GM12878 (cell line): Measurements from ENCODE around the gene CLDN15. TPM values are rescaled to one million over a fixed set of nuclear protein-coding genes. Genes with fewer than 3 reads are reported as not detected.

Experiments
- ATAC-seq: fragments of 200-7000 bp; cut with Tn5 transposase; 3 replicates; pipeline ENCODE4 v1.9.1; 2020; ENCODE audit warnings: mild to moderate bottlenecking, moderate library complexity
- BruUV-seq: library from RNA; stranded (reverse); fragments of 400-500 nt; replicated peaks from 2 replicates; lab custom pipeline; 2021; lab: Mats Ljungman, UMichigan
- CTCF ChIA-PET: fragments of 300-600 bp; sonication (Branson Sonifier 250); formaldehyde crosslinking; extraction: SDS; loops from one replicate; lab custom pipeline; 2021; ENCODE audit warnings: inconsistent platforms; lab: Yijun Ruan, JAX
- POLR2A ChIA-PET: fragments of 350-600 bp; formaldehyde crosslinking; extraction: SDS; loops from one replicate; lab custom pipeline; 2021; ENCODE audit warnings: inconsistent platforms; lab: Charles Lee
- RAD21 ChIA-PET: fragments of 300-600 bp; sonication (Branson Sonifier 250); formaldehyde crosslinking; loops from one replicate; lab custom pipeline; 2023; ENCODE audit warnings: antibody characterized with exemption; ENCODE audit not compliant: unreplicated experiment; lab: Charles Lee
- SMC1A ChIA-PET: fragments of 300-600 bp; sonication (Branson Sonifier 250); formaldehyde crosslinking; loops from one replicate; lab custom pipeline; 2023; ENCODE audit not compliant: unreplicated experiment, uncharacterized antibody; lab: Charles Lee
- DNase-seq: peaks from one replicate; pipeline ENCODE4 v3.0.0-alpha.2; 2011; ENCODE audit warnings: low read depth, low spot score
- FAIRE-seq: peaks from 3 replicates; lab custom pipeline; 2011; peaks lifted over from hg19 to GRCh38; lab: Jason Lieb, UNC
- H2AFZ ChIP-seq: 2 replicates; pipeline ENCODE4 v1.6.0; 2011; ENCODE audit warnings: low read depth, low read length, control low read depth; ENCODE audit not compliant: control insufficient read depth
- H3K27ac ChIP-seq: 2 replicates; pipeline ENCODE4 v1.5.1; 2011; ENCODE audit warnings: control low read depth; ENCODE audit not compliant: control insufficient read depth, insufficient read depth
- H3K27me3 ChIP-seq, 2 experiments: replicated peaks in 1 of 2; 2 replicates each; pipeline versions ENCODE4 v1.6.0 to v1.6.1; 2011; ENCODE audit warnings: low read length in 1 of 2; ENCODE audit not compliant: control insufficient read depth in 2 of 2, insufficient read depth in 2 of 2
- H3K36me3 ChIP-seq, 2 experiments: 2 replicates each; pipeline ENCODE4 v1.5.1; 2011; ENCODE audit warnings: low read length in 1 of 2; ENCODE audit not compliant: control insufficient read depth in 2 of 2, insufficient read depth in 2 of 2
- H3K4me1 ChIP-seq: 2 replicates; pipeline ENCODE4 v1.6.1; 2011; ENCODE audit warnings: mild to moderate bottlenecking, low read length, moderate library complexity, mixed read lengths; ENCODE audit not compliant: control insufficient read depth, insufficient read depth
- H3K4me2 ChIP-seq: 2 replicates; pipeline ENCODE4 v1.6.0; 2011; ENCODE audit warnings: control low read depth; ENCODE audit not compliant: control insufficient read depth, insufficient read depth
- H3K4me3 ChIP-seq: fragments of 200-600 bp; sonication (generic); 2 replicates; pipeline ENCODE4 v1.5.1; 2016
- H3K79me2 ChIP-seq: 2 replicates; pipeline ENCODE4 v1.6.0; 2011; ENCODE audit warnings: low read length; ENCODE audit not compliant: control insufficient read depth, insufficient read depth
- H3K9ac ChIP-seq: 2 replicates; pipeline ENCODE4 v1.8.0; 2011; ENCODE audit warnings: low read length, control low read depth, mixed read lengths; ENCODE audit not compliant: control insufficient read depth, insufficient read depth
- H3K9me3 ChIP-seq: replicated peaks from 3 replicates; pipeline ENCODE4 v1.5.1; 2011; ENCODE audit warnings: mild to moderate bottlenecking, low read length; ENCODE audit not compliant: control insufficient read depth, insufficient read depth
- H4K20me1 ChIP-seq: 2 replicates; pipeline ENCODE4 v1.6.0; 2011; ENCODE audit not compliant: control insufficient read depth, insufficient read depth
- CBX3 ChIP-seq: fragments of 200-600 bp; sonication (generic); IDR thresholded peaks from 2 replicates; pipeline ENCODE4 v1.6.1; 2016; ENCODE audit warnings: low read depth, borderline replicate concordance
- CEBPZ ChIP-seq: fragments of 150-350 bp; IDR thresholded peaks from 2 replicates; pipeline ENCODE4 v1.6.1; 2016; ENCODE audit warnings: low read depth, low read length
- JUND ChIP-seq: IDR thresholded peaks from 2 replicates; pipeline ENCODE4 v1.6.1; 2012; ENCODE audit warnings: low read depth, mild to moderate bottlenecking, low read length, improper control_type of control experiment, moderate library complexity
- KDM1A ChIP-seq: fragments of 200-600 bp; sonication (generic); IDR thresholded peaks from 2 replicates; pipeline ENCODE4 v1.6.1; 2016; ENCODE audit warnings: borderline replicate concordance
- MTA3 ChIP-seq: IDR thresholded peaks from 2 replicates; pipeline ENCODE4 v1.6.1; 2012; ENCODE audit warnings: low read length, inconsistent platforms, borderline replicate concordance
- NFXL1 ChIP-seq: fragments of 450-650 bp; IDR thresholded peaks from 2 replicates; pipeline ENCODE4 v1.6.1; 2017; ENCODE audit warnings: antibody characterized with exemption, mild to moderate bottlenecking, borderline replicate concordance
- POLR2AphosphoS2 ChIP-seq: IDR thresholded peaks from 2 replicates; pipeline ENCODE4 v1.6.1; 2011; ENCODE audit warnings: low read depth, mild to moderate bottlenecking, low read length, improper control_type of control experiment, moderate library complexity
- RELB ChIP-seq: fragments of 450-650 bp; IDR thresholded peaks from 2 replicates; pipeline ENCODE4 v1.6.1; 2017; ENCODE audit warnings: low read depth, mild to moderate bottlenecking, moderate library complexity
- RFX5 ChIP-seq: IDR thresholded peaks from 2 replicates; pipeline ENCODE4 v1.6.1; 2011; ENCODE audit warnings: low read depth, low read length, improper control_type of control experiment
- STAT3 ChIP-seq: IDR thresholded peaks from 2 replicates; pipeline ENCODE4 v1.6.1; 2011; ENCODE audit warnings: low read depth, low read length, improper control_type of control experiment
- ZBTB40 ChIP-seq: fragments of 450-650 bp; IDR thresholded peaks from 2 replicates; pipeline ENCODE4 v1.6.1; 2016; ENCODE audit warnings: mild to moderate bottlenecking, moderate library complexity, borderline replicate concordance
- ZZZ3 ChIP-seq: IDR thresholded peaks from 2 replicates; pipeline ENCODE4 v1.6.1; 2011; ENCODE audit warnings: low read depth; ENCODE audit not compliant: control insufficient read depth, insufficient read length
- WGBS: methylation state at CpG from one replicate; pipeline ENCODE4 v1.1.6; 2016; ENCODE audit warnings: low lambda C conversion rate; ENCODE audit not compliant: insufficient replicate concordance, insufficient coverage; ENCODE audit errors: missing lambda C conversion rate; 5-methylcytosine and 5-hydroxymethylcytosine counted together
- in situ Hi-C: fragments of 300-500 bp; cut with MboI; formaldehyde crosslinking; loops from 9 replicates; pipeline ENCODE4 v1.14.3; 2018; ENCODE audit warnings: mixed read lengths
- intact Hi-C: fragments of 100-400 bp; cut with micrococcal nuclease; formaldehyde crosslinking; loops from one replicate; pipeline ENCODE4 v1.14.2; 2022; ENCODE audit not compliant: unreplicated experiment
- polyA plus RNA-seq, 11 experiments: library from polyadenylated mRNA; depleted of rRNA in 4 of 11; unstranded in 6 of 11; stranded (reverse) in 5 of 11; fragments of >200 nt; fragmentation: Nextera tagmentation in 4 of 11; fragmentation: Illumina TruSeq in 1 of 11; extraction: Ambion mirVana in 4 of 11; extraction: Trizol in 1 of 11; gene quantifications; 1 replicate in 1 of 11; 2 replicates in 10 of 11; pipeline versions ENCODE4 v1.2.1 to v1.2.3, GENCODE V29; 2011 to 2016; ENCODE audit warnings: inconsistent platforms in 2 of 11, missing spikeins in 2 of 11, low read depth in 1 of 11
- total RNA-seq, 4 experiments: library from RNA; depleted of rRNA in 3 of 4; stranded (reverse); fragments of >200 nt in 3 of 4; fragmentation: Illumina TruSeq in 1 of 4; extraction: Trizol in 1 of 4; gene quantifications; 2 replicates each; pipeline versions ENCODE4 v1.2.1 to v1.2.3, GENCODE V29; 2013 to 2021

CLDN15 gene
- total and polyA plus RNA-seq, 10 of the 15 experiments (the other 5 are each of a cell fraction or from before 2014, with no cell fraction given), result 0.47 to 15.0 (median 6.6) TPM

- POLR2A ChIA-PET, result no interaction called here
- no TSS peak for BruUV-seq
- no peak for FAIRE-seq
- no peaks in the 10 kb centered on the region for H3K36me3 ChIP-seq
- no peak overlapping the region for H3K27ac ChIP-seq
- 85% methylated on average over 5 of the region's 5 CpGs for whole genome bisulfite sequencing
- RAD21 ChIA-PET, result no interaction called here
- TF ChIP-seq MTA3 (no peak), KDM1A (no peak), JUND (no peak), POLR2AphosphoS2 (no peak), NFXL1 (no peak), ZZZ3 (no peak), CEBPZ (no peak), STAT3 (no peak), RFX5 (no peak), ZBTB40 (no peak), CBX3 (no peak), RELB (no peak)
- H3K9ac ChIP-seq, result no peak overlapping the region
- no peaks in the 10 kb centered on the region; the same call in 1 of the 2 replicates for H3K4me1 ChIP-seq
- peaks cover 0 to 9% of the 10 kb centered on the region in 2 experiments; a peak in 2 of 4 replicates for H3K27me3 ChIP-seq
- CTCF ChIA-PET, result interaction anchor here (4.1 kb wide), 1 partner anchor 10 kb away, joined by 18 read pairs; no protein-coding TSS in a partner anchor
- no peak overlapping the region for H3K4me2 ChIP-seq
- no peaks in the 10 kb centered on the region for H3K79me2 ChIP-seq
- no peaks in the 10 kb centered on the region for H3K9me3 ChIP-seq
- SMC1A ChIA-PET, result interaction anchor here (1.7 kb wide), 1 partner anchor 15 kb away, joined by 5 read pairs; the partner anchor contains the start of genes PLOD3 and ZNHIT1
- intact Hi-C loops (no loop called here), in situ Hi-C loops (no loop called here)
- no peak for ATAC-seq
- no peak overlapping the region for H2AFZ ChIP-seq
- no peak for DNase-seq
- no peaks in the 10 kb centered on the region for H4K20me1 ChIP-seq
- H3K4me3 ChIP-seq, result no peak overlapping the region
Measured at GRCh38 chr7:101202603-101202918, 35.0 kb downstream of the CLDN15 start.
